Mammary epithelial cell (primary cell): ENCODE measurements around the gene UBQLN3.

ENCODE experiments used
- CTCF ChIP-seq, 2 donors: IDR thresholded peaks in 1 of 2; conservative IDR thresholded peaks in 1 of 2; 2 replicates each; pipeline ENCODE4 v1.5.1; 2011 to 2012; ENCODE audit warnings: inconsistent platforms in 2 of 2, low read length in 2 of 2, mild to moderate bottlenecking in 2 of 2, control low read depth in 1 of 2, low read depth in 1 of 2; ENCODE audit not compliant: insufficient read depth in 1 of 2; ENCODE audit errors: extremely low read depth in 1 of 2
- EZH2 ChIP-seq: IDR thresholded peaks from 2 replicates; pipeline ENCODE4 v1.6.1; 2012; ENCODE audit warnings: low read length, inconsistent platforms, borderline replicate concordance

DNA sequence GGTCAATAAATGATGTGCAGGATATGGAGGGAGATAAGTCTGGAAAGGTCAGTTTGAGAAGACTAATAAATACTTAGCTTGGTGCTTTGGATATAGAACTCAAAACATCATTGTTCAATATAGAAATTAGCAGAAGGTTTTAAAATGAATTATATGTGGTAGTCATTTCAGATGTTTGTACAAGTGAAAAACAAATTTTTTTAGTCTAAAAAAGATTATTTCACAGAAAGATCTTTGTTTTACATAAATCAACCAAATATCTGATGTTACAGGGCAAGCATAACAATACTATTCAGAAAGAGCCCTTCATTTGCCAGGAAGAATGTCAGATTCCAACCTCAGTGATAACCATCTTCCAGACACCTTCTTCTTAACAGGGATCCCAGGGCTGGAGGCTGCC lies 21.4 kb downstream of the UBQLN3 start, which contains the start of gene OR52D1:
- TF ChIP-seq CTCF (conservative IDR thresholded peaks at IDR 0.05 in 1 of 2, IDR thresholded peaks at IDR 0.05 in 1 of 2; ENCODE audit: extremely low read depth in 1 of 2, insufficient read depth in 1 of 2, low read depth in 1 of 2, low read length in 2 of 2): no peak
- TF ChIP-seq EZH2: no peak
